Right cardiac atrium (tissue), 5 donors: ENCODE measurements around the gene SFTPA1. TPM values are rescaled to one million over a fixed set of nuclear protein-coding genes. Genes with fewer than 3 reads are reported as not detected.
"Not testable (repeated sequence)": the region's sequence is repeated elsewhere in the genome, so short reads cannot be mapped to it uniquely, and the experiment has no call there.

ENCODE experiments used
- ATAC-seq, 2 donors: fragments of 200-7000 bp; cut with Tn5 transposase; one replicate each; pipeline versions ENCODE4 v1.8.0 to v1.9.1; 2020; ENCODE audit warnings: moderate library complexity in 2 of 2, mild to moderate bottlenecking in 1 of 2
- DNase-seq, 3 donors: peaks; one replicate each; pipeline ENCODE4 v3.0.0-alpha.2; 2020
- H3K27ac ChIP-seq: one replicate; pipeline ENCODE4 v1.5.1; 2013; ENCODE audit warnings: mild to moderate bottlenecking, low read length, control low read depth, moderate library complexity
- H3K27me3 ChIP-seq: one replicate; pipeline ENCODE4 v1.6.1; 2013; ENCODE audit not compliant: control insufficient read depth, insufficient read depth
- H3K4me1 ChIP-seq: one replicate; pipeline ENCODE4 v1.6.1; 2013; ENCODE audit warnings: low read length; ENCODE audit not compliant: control insufficient read depth, insufficient read depth
- H3K4me3 ChIP-seq: one replicate; pipeline ENCODE4 v1.5.1; 2013; ENCODE audit warnings: low read length, control low read depth
- H3K9me3 ChIP-seq: one replicate; pipeline ENCODE4 v1.6.1; 2013; ENCODE audit warnings: low read length; ENCODE audit not compliant: control insufficient read depth
- WGBS: extraction: QIAGEN DNeasy Blood & Tissue Kit; methylation state at CpG from one replicate; pipeline ENCODE4 v1.1.7; 2013; 5-methylcytosine and 5-hydroxymethylcytosine counted together
- intact Hi-C, 4 donors: fragments of 100-400 bp; cut with DNase I; formaldehyde crosslinking; loops; one replicate each; pipeline versions ENCODE4 v1.11.0 to v1.14.0; 2022 to 2023
- polyA plus RNA-seq: library from polyadenylated mRNA; stranded (reverse); fragments of 200-250 nt; gene quantifications from one replicate; pipeline ENCODE4 v1.2.3, GENCODE V29; 2013
- total RNA-seq, 4 donors: library from RNA; stranded (reverse); fragmentation: NEBNext Ultra II Directional; extraction: Animal tissue kit (Norgen Biotek cat#: 25700); gene quantifications; one replicate each; pipeline ENCODE4 v1.2.1, GENCODE V29; 2021
- donor health status: healthy with polysubstance abuse.
- donor health status: DM: no; HTN: yes; CAD: no.
- donor health status: DM: no; HTN: no; CAD: no.
- donor health status: DM: no; HTN: yes; CAD: no; lungs with severe emphysema.
- donor health status: DM: yes; HTN: yes; CAD: no.

SFTPA1 gene
- total and polyA plus RNA-seq, 5 donors, result 0.11 to 3.7 TPM; not detected in 3

- H3K27me3 ChIP-seq, result no peaks in the 10 kb centered on the region
- H3K27ac ChIP-seq, result no peak overlapping the region
- intact Hi-C loops, result no loop called here
- H3K4me3 ChIP-seq, result no peak overlapping the region
- no peaks in the 10 kb centered on the region for H3K9me3 ChIP-seq
- ATAC-seq (no peak), DNase-seq (no peak)
- WGBS, result 75% methylated on average over 2 of the region's 2 CpGs
- H3K4me1 ChIP-seq, result no peaks in the 10 kb centered on the region
These were observed 23.8 kb upstream of the SFTPA1 start for GRCh38 chr10:79586933-79587332.

- intact Hi-C loops, result no loop called here
- H3K27me3 ChIP-seq, result no peaks in the 10 kb centered on the region
- DNase-seq (no peak), ATAC-seq (no peak)
- H3K4me3 ChIP-seq, result no peak overlapping the region
- H3K9me3 ChIP-seq, result no peaks in the 10 kb centered on the region
- no peaks in the 10 kb centered on the region for H3K4me1 ChIP-seq
- H3K27ac ChIP-seq, result no peak overlapping the region
These were observed 21.9 kb upstream of the SFTPA1 start for GRCh38 chr10:79588800-79589199.

- ATAC-seq, result no peak
- no peak overlapping the region for H3K4me3 ChIP-seq
- no peak overlapping the region for H3K27ac ChIP-seq
- no peaks in the 10 kb centered on the region for H3K27me3 ChIP-seq
- H3K4me1 ChIP-seq, result no peaks in the 10 kb centered on the region
- DNase-seq, result no peak
- WGBS, result 74% methylated on average over 1 of the region's 1 CpG
- intact Hi-C loops, result no loop called here
- peaks cover 3% of the 10 kb centered on the region for H3K9me3 ChIP-seq
These were observed 17.4 kb upstream of the SFTPA1 start for GRCh38 chr10:79593377-79593776.

GRCh38 chr10:79594565-79594964, 16.2 kb upstream of the SFTPA1 start:
- intact Hi-C loops, H3K27ac ChIP-seq, H3K4me1 ChIP-seq, H3K27me3 ChIP-seq, DNase-seq, H3K9me3 ChIP-seq, ATAC-seq, H3K4me3 ChIP-seq: not testable (repeated sequence)
- WGBS, result 81% methylated on average over 3 of the region's 3 CpGs

- no peaks in the 10 kb centered on the region for H3K4me1 ChIP-seq
- H3K27me3 ChIP-seq, result no peaks in the 10 kb centered on the region
- intact Hi-C loops, result no loop called here
- 38% methylated on average over 3 of the region's 3 CpGs for WGBS
- no peak overlapping the region for H3K27ac ChIP-seq
- H3K4me3 ChIP-seq, result no peak overlapping the region
- ATAC-seq (no peak), DNase-seq (no peak)
- peaks cover 3% of the 10 kb centered on the region for H3K9me3 ChIP-seq
These were observed 15.2 kb upstream of the SFTPA1 start for GRCh38 chr10:79595510-79595909.

GRCh38 chr10:79599644-79600043, 11.1 kb upstream of the SFTPA1 start:
- intact Hi-C loops, H3K27ac ChIP-seq, H3K9me3 ChIP-seq, H3K4me3 ChIP-seq, ATAC-seq, H3K4me1 ChIP-seq, H3K27me3 ChIP-seq, DNase-seq: not testable (repeated sequence)
- 83% methylated on average over 9 of the region's 9 CpGs for WGBS

GRCh38 chr10:79601939-79602338, 8.8 kb upstream of the SFTPA1 start:
- Histone ChIP-seq H3K27me3 (no peaks in the 10 kb centered on the region), H3K4me1 (no peaks in the 10 kb centered on the region), H3K4me3 (no peak overlapping the region), H3K27ac (no peak overlapping the region), H3K9me3 (peaks cover 6% of the 10 kb centered on the region)
- intact Hi-C loops, result no loop called here
- no peak for ATAC-seq
- DNase-seq, result no peak
- 58% methylated on average over 1 of the region's 1 CpG for WGBS

GRCh38 chr10:79602953-79603352, 7.8 kb upstream of the SFTPA1 start:
- Histone ChIP-seq H3K27me3 (no peaks in the 10 kb centered on the region), H3K27ac (no peak overlapping the region), H3K9me3 (peaks cover 4% of the 10 kb centered on the region), H3K4me1 (no peaks in the 10 kb centered on the region), H3K4me3 (no peak overlapping the region)
- intact Hi-C loops, result no loop called here
- no peak for ATAC-seq
- WGBS, result 72% methylated on average over 2 of the region's 2 CpGs
- no peak for DNase-seq

GRCh38 chr10:79604294-79604693, 6.4 kb upstream of the SFTPA1 start:
- no peak overlapping the region for H3K27ac ChIP-seq
- 71% methylated on average over 1 of the region's 1 CpG for whole genome bisulfite sequencing
- H3K9me3 ChIP-seq, result peaks cover 4% of the 10 kb centered on the region
- DNase-seq (no peak), ATAC-seq (no peak)
- H3K27me3 ChIP-seq, result no peaks in the 10 kb centered on the region
- no peak overlapping the region for H3K4me3 ChIP-seq
- H3K4me1 ChIP-seq, result no peaks in the 10 kb centered on the region
- intact Hi-C loops, result no loop called here

- intact Hi-C loops, result no loop called here
- Histone ChIP-seq H3K27me3 (no peaks in the 10 kb centered on the region), H3K9me3 (peaks cover 4% of the 10 kb centered on the region), H3K27ac (no peak overlapping the region), H3K4me3 (no peak overlapping the region), H3K4me1 (no peaks in the 10 kb centered on the region)
- no peak for DNase-seq
- no peak for ATAC-seq
These were observed 5.4 kb upstream of the SFTPA1 start for GRCh38 chr10:79605308-79605707.

GRCh38 chr10:79608505-79609375, 2.0 kb upstream of the SFTPA1 start:
- Histone ChIP-seq H3K4me1 (no peaks in the 10 kb centered on the region), H3K27ac (no peak overlapping the region), H3K9me3 (no peaks in the 10 kb centered on the region), H3K4me3 (no peak overlapping the region), H3K27me3 (no peaks in the 10 kb centered on the region)
- intact Hi-C loops, result no loop called here
- DNase-seq, result peak in 2 of 3 donors; percentile 61 to 62
- WGBS, result 54% methylated on average over 20 of the region's 20 CpGs
- no peak for ATAC-seq
